Mammary epithelial cell (primary cell): Measurements from ENCODE around the gene TUBE1.

Experiments
- EZH2 ChIP-seq: IDR thresholded peaks from 2 replicates; pipeline ENCODE4 v1.6.1; 2012; ENCODE audit warnings: low read length, inconsistent platforms, borderline replicate concordance
- TF ChIP-seq, protein P1 (sequence below), 2 donors: IDR thresholded peaks in 1 of 2; conservative IDR thresholded peaks in 1 of 2; 2 replicates each; pipeline ENCODE4 v1.5.1; 2011 to 2012; ENCODE audit warnings: inconsistent platforms in 2 of 2, low read length in 2 of 2, mild to moderate bottlenecking in 2 of 2, control low read depth in 1 of 2, low read depth in 1 of 2; ENCODE audit not compliant: insufficient read depth in 1 of 2; ENCODE audit errors: extremely low read depth in 1 of 2

DNA sequence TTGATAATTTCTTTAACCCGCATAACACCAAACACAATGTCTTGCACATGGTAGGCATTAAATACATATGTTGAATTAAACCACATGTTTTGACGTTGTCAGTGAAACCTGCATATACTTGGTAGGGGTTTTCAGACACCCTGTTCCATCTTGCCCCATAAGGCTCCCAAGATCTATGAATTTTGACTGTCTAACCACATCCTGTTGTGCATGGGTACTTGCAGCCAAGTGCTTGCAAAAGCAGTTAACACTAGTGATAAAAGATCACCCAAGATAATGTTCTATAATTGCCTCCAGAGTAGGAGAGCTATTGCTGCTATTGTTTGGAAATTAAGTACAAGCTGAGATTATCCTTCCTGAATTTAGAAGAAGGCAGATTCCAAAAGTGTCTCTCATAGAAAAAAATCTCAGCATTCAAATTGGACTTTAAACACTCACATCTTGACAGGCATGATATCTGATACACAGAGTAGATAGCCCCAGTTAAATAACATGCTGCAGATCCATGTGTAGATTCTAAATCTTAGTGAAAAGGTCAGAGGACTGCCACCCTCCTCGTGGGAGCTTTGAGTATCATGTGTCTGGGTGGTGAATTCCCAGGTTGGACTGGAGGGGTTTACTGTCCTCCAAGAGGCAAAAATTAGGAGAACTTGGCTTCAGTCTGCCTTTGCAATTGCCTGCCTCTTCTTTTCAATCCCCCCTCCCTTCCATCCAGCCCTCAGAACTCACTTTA lies 59.2 kb downstream of the TUBE1 start:
- TF ChIP-seq, protein P1, sequence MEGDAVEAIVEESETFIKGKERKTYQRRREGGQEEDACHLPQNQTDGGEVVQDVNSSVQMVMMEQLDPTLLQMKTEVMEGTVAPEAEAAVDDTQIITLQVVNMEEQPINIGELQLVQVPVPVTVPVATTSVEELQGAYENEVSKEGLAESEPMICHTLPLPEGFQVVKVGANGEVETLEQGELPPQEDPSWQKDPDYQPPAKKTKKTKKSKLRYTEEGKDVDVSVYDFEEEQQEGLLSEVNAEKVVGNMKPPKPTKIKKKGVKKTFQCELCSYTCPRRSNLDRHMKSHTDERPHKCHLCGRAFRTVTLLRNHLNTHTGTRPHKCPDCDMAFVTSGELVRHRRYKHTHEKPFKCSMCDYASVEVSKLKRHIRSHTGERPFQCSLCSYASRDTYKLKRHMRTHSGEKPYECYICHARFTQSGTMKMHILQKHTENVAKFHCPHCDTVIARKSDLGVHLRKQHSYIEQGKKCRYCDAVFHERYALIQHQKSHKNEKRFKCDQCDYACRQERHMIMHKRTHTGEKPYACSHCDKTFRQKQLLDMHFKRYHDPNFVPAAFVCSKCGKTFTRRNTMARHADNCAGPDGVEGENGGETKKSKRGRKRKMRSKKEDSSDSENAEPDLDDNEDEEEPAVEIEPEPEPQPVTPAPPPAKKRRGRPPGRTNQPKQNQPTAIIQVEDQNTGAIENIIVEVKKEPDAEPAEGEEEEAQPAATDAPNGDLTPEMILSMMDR (conservative IDR thresholded peaks at IDR 0.05 in 1 of 2, IDR thresholded peaks at IDR 0.05 in 1 of 2; ENCODE audit: extremely low read depth in 1 of 2, insufficient read depth in 1 of 2, low read depth in 1 of 2, low read length in 2 of 2), result no peak
- no peak for TF ChIP-seq EZH2
